Smooth muscle cell (in vitro differentiated cells): ENCODE measurements around the gene DDX10. TPM values are rescaled to one million over a fixed set of nuclear protein-coding genes. Genes with fewer than 3 reads are reported as not detected.

Experiments
- DNase-seq: peaks from one replicate; lab custom pipeline; 2025; ENCODE audit not compliant: unreplicated experiment; lab: John Stamatoyannopoulos, UW
- H2AFZ ChIP-seq: fragments of 200-600 bp; sonication (generic); 2 replicates; pipeline ENCODE4 v1.6.0; 2016; ENCODE audit warnings: antibody characterized with exemption, low read depth, mild to moderate bottlenecking
- H3F3A ChIP-seq: fragments of 200-600 bp; sonication (generic); 2 replicates; pipeline ENCODE4 v1.6.0; 2017; ENCODE audit warnings: antibody characterized with exemption, low read depth
- H3K27ac ChIP-seq: fragments of 200-600 bp; sonication (generic); 2 replicates; pipeline ENCODE4 v1.5.1; 2016; ENCODE audit warnings: low read depth, mild to moderate bottlenecking
- H3K27me3 ChIP-seq: fragments of 200-600 bp; sonication (generic); 2 replicates; pipeline ENCODE4 v1.6.1; 2016; ENCODE audit warnings: low read depth, mild to moderate bottlenecking
- H3K36me3 ChIP-seq: fragments of 200-600 bp; sonication (generic); 2 replicates; pipeline ENCODE4 v1.5.1; 2016; ENCODE audit warnings: low read depth
- H3K4me1 ChIP-seq: fragments of 200-600 bp; sonication (generic); 2 replicates; pipeline ENCODE4 v1.5.1; 2016; ENCODE audit warnings: low read depth
- H3K4me2 ChIP-seq: fragments of 200-600 bp; sonication (generic); 2 replicates; pipeline ENCODE4 v1.6.0; 2016; ENCODE audit warnings: mild to moderate bottlenecking
- H3K4me3 ChIP-seq: fragments of 200-600 bp; sonication (generic); 2 replicates; pipeline ENCODE4 v1.5.1; 2016; ENCODE audit warnings: mild to moderate bottlenecking
- H3K79me2 ChIP-seq: fragments of 200-600 bp; sonication (generic); 2 replicates; pipeline ENCODE4 v1.6.0; 2016; ENCODE audit warnings: low read depth, mild to moderate bottlenecking
- H3K9ac ChIP-seq: fragments of 200-600 bp; sonication (generic); 2 replicates; pipeline ENCODE4 v1.6.0; 2016; ENCODE audit warnings: low read depth
- H3K9me3 ChIP-seq: fragments of 200-600 bp; sonication (generic); replicated peaks from 2 replicates; pipeline ENCODE4 v1.5.1; 2016; ENCODE audit warnings: low read depth
- H4K20me1 ChIP-seq: fragments of 200-600 bp; sonication (generic); 2 replicates; pipeline ENCODE4 v1.6.0; 2016; ENCODE audit warnings: low read depth
- WGBS: methylation state at CpG from one replicate; pipeline ENCODE4 v1.1.7; 2016; ENCODE audit warnings: low lambda C conversion rate; 5-methylcytosine and 5-hydroxymethylcytosine counted together
- polyA plus RNA-seq: library from polyadenylated mRNA; unstranded; fragments of >200 nt; fragmentation: Nextera tagmentation; extraction: Ambion mirVana; gene quantifications from 2 replicates; pipeline ENCODE4 v1.2.1, GENCODE V29; 2016
- total RNA-seq: library from RNA; depleted of rRNA; stranded (reverse); fragments of >200 nt; gene quantifications from 2 replicates; pipeline ENCODE4 v1.2.3, GENCODE V29; 2014
- TF ChIP-seq, protein P1 (sequence below): fragments of 200-600 bp; sonication (generic); IDR thresholded peaks from 2 replicates; pipeline ENCODE4 v1.5.1; 2017; ENCODE audit warnings: borderline replicate concordance, mild to moderate bottlenecking, antibody characterized with exemption; ENCODE audit not compliant: insufficient read depth, poor library complexity, severe bottlenecking

The DDX10 gene
- total and polyA plus RNA-seq, 2 experiments from 2014 or later: 7.3 to 15.7 TPM

DNA sequence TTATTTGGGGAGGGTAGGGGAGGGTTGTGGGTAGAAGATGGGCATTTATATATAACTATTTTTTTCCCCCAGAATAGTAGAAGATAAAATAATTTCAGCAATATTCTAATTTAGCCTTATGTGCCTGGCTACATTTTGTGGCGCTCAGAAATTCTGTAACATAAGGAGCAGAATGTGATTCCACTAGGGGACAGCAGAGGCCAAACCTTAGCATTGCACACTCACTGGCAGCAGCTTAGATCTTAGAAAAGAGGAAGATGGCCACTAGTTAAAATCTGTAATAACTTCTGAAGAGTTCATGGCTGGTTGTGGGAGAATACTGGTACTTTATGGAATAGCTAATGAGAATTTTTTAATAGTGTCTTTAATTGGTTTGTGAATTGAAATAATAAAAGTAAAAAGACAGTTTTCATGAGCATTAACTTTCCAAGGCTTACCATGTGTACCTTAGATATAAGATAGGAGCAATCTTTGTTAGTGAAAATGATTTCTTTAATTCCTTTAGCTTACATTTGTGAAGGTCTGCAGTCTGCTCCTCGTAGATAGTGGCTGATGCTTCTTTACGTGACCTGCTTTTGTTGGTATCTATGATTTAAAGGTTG lies 33.1 kb downstream of the DDX10 start:
- no peaks in the 10 kb centered on the region for H4K20me1 ChIP-seq
- H3F3A ChIP-seq: no peaks in the 10 kb centered on the region
- no peaks in the 10 kb centered on the region for H3K4me1 ChIP-seq
- H3K4me2 ChIP-seq: no peak overlapping the region
- no peak overlapping the region for H3K27ac ChIP-seq
- H3K36me3 ChIP-seq: no peaks in the 10 kb centered on the region
- no peak overlapping the region for H3K9ac ChIP-seq
- no peaks in the 10 kb centered on the region for H3K27me3 ChIP-seq
- H3K4me3 ChIP-seq: no peak overlapping the region
- 77% methylated on average over 3 of the region's 3 CpGs for WGBS
- TF ChIP-seq, protein P1, sequence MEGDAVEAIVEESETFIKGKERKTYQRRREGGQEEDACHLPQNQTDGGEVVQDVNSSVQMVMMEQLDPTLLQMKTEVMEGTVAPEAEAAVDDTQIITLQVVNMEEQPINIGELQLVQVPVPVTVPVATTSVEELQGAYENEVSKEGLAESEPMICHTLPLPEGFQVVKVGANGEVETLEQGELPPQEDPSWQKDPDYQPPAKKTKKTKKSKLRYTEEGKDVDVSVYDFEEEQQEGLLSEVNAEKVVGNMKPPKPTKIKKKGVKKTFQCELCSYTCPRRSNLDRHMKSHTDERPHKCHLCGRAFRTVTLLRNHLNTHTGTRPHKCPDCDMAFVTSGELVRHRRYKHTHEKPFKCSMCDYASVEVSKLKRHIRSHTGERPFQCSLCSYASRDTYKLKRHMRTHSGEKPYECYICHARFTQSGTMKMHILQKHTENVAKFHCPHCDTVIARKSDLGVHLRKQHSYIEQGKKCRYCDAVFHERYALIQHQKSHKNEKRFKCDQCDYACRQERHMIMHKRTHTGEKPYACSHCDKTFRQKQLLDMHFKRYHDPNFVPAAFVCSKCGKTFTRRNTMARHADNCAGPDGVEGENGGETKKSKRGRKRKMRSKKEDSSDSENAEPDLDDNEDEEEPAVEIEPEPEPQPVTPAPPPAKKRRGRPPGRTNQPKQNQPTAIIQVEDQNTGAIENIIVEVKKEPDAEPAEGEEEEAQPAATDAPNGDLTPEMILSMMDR: peak; percentile 93
- H3K9me3 ChIP-seq: no peaks in the 10 kb centered on the region
- H2AFZ ChIP-seq: no peak overlapping the region
- no peaks in the 10 kb centered on the region for H3K79me2 ChIP-seq
- DNase-seq: no peak

DNA sequence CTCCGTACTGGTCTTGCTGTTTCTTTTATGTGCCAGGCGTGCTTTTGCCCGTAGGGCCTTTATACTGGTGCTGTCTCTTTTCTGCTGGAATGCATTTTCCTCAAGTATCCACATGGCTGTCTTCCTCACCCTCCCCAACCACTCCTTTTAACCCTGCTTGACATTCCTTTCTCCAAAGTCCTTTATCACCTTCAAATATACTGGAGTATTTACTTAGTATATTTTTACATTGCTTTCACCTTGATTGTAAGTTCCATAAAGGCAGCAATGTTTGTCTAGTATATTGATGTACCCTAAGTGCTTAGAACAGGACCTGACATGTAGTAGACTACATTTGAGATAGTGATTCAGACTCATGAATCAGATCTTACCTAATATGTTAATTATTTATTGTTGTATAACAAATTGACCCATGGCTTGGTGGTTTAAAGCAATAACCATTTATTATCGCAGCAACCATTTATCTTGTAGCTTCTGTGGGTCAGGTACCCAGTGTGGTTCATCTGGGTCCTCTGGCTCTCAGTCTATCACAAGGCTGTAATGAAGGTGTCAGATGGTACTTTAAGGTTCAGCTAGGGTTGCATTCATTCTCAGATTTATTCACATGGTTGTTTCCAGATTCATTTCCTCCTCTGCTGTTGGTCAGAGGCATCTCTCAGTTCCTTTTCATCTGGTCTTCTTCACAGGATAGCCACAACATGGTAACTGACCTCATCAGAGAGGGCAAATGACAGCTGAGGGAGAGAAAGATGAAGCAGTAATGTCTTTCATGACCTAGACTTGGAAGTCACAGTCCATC lies 34.2 kb downstream of the DDX10 start:
- Histone ChIP-seq H3F3A (no peaks in the 10 kb centered on the region), H4K20me1 (no peaks in the 10 kb centered on the region), H3K9me3 (no peaks in the 10 kb centered on the region), H3K4me3 (no peak overlapping the region), H3K27me3 (no peaks in the 10 kb centered on the region), H3K4me1 (no peaks in the 10 kb centered on the region), H2AFZ (no peak overlapping the region), H3K27ac (no peak overlapping the region), H3K9ac (no peak overlapping the region), H3K36me3 (no peaks in the 10 kb centered on the region), H3K79me2 (no peaks in the 10 kb centered on the region), H3K4me2 (no peak overlapping the region)
- TF ChIP-seq, protein P1: no peak
- 93% methylated on average over 4 of the region's 4 CpGs for WGBS
- DNase-seq: no peak

DNA sequence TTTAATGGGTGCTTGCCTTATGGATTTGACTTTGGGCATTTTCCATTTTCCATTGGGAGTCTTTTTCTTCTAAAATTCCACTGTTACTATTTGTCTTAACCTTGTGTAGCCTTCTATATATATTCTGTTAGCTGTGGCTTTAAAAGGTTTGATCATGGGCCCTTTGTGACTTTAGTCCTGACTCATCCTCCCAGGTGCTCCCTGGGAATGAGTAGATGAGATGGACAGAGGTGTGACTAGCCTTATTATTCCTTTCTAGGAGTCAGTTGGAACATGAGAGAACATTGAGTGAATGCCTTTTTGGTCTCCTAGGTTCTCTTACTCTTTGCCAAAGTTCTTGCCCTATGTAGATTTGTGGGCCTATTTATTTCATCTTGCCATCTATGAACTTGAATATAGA lies 39.0 kb downstream of the DDX10 start:
- Histone ChIP-seq H3K4me2 (no peak overlapping the region), H3K36me3 (peaks cover 25% of the 10 kb centered on the region), H3K79me2 (no peaks in the 10 kb centered on the region), H3K27ac (no peak overlapping the region), H3K9me3 (peaks cover 19% of the 10 kb centered on the region), H3F3A (no peaks in the 10 kb centered on the region), H3K4me3 (no peak overlapping the region), H2AFZ (no peak overlapping the region), H3K9ac (no peak overlapping the region), H3K4me1 (no peaks in the 10 kb centered on the region), H3K27me3 (no peaks in the 10 kb centered on the region), H4K20me1 (no peaks in the 10 kb centered on the region)
- no peak for DNase-seq
- TF ChIP-seq, protein P1: no peak
